NCI-H1930 (cell line): Measurements from ENCODE around the gene CAPN14.

Source experiments
- DNase-seq, 2 experiments: peaks; one replicate each; lab custom pipeline; 2025; lab: John Stamatoyannopoulos, UW

The CAPN14 gene, protein sequence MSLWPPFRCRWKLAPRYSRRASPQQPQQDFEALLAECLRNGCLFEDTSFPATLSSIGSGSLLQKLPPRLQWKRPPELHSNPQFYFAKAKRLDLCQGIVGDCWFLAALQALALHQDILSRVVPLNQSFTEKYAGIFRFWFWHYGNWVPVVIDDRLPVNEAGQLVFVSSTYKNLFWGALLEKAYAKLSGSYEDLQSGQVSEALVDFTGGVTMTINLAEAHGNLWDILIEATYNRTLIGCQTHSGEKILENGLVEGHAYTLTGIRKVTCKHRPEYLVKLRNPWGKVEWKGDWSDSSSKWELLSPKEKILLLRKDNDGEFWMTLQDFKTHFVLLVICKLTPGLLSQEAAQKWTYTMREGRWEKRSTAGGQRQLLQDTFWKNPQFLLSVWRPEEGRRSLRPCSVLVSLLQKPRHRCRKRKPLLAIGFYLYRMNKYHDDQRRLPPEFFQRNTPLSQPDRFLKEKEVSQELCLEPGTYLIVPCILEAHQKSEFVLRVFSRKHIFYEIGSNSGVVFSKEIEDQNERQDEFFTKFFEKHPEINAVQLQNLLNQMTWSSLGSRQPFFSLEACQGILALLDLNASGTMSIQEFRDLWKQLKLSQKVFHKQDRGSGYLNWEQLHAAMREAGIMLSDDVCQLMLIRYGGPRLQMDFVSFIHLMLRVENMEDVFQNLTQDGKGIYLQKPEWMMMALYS

DNA sequence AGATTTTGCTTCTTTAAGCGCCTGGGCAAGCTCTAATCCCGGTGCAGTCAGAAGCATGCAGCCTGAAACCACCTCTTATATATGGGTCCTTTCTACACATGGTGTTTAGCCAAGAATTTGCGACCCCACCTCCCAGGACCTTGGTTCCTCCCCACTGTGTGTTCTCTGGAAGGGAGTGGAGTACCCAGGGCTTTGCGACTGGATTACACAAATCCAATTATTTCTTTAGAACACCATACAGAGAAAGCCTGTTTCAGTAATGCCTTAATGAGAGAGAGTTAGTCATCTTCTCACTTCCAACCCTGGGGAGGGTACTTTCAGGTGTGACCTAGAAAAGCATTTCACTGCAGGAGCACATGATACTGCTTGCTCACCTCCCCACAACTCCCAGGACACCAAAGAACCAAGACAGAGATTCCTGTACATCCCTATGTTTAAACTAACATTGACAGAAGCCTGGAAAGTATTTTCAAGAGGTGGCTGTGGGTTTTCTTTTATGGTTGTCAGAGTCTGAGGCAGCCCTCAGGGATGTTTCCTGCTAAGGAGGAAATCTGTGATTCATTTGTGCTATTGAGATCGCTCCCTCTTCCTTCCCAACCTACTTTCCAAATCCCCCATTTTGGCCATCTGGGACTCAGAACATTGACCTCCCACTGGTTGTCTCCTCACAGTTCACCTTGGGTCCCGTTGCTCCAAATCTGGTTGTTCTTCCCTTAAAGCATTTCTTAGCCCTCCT lies at the start of gene CAPN14:
Gene CAPN14 (minus strand): TSS at position 51 of the 736 bp plus-strand sequence. CDS start 12,068 bp downstream, outside the sequence.
- no peak for DNase-seq

DNA sequence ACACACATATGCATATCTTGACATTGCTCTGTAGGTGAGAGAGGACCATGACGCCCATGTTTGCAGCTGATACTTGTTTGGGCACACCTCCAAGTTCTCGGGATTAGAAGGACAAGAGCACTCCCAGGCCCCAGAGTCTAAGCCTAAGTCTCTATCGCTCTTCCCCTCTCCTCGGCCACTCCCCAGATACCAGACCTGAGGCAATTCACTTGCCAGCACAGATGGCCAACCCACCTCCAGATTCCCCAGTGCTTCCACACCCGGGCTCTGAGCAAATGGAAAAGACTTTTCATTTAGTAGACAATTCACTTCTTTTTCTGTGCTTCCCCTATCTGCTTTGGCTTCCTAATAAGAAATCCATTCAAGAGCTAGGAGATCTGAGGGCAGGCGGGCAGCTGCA lies 49.5 kb upstream of the CAPN14 start:
- DNase-seq = no peak

DNA sequence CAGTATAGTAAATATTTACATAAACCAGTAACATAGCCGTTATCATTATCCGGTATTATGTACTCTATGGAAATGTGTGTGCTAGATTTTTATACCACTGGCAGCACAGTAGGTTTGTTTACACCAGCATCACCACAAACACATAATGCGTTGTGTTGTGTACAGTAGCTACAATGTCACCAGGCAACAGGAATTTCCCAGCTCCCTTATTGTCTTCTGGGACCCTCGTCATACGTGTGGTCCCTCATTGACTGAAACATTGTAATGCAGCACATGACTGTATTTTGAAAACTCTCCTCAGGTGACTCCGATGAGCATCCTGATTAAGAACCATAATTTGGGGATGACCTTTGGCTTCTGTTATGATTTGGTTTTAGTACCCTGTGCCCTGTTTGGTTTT lies 47.9 kb upstream of the CAPN14 start:
- no peak for DNase-seq

DNA sequence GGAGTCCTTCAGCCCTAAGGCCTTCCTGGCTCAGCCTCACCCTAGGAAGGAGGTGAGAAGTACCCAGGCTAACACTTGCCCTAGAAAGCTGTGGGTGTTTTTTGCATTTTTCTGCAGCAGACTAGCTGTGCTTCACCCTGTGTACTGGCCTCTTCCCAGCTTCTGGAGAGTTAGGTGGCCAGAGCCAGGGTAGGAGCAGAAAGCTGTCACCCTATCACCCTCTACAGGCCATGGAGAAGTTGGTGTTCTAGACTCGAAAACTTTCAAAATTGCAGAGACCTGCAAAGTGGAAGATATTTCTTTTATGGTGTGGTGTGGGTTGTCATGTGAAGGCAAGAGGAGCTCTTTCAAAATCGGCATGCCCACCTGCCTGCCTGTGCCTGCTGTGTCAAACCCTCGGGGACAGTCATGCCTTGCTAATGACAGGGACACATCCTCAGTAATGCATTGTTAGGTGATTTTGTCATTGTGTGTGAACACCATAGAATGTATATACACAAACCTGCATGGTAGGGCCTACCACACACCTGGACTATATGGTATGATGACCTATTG lies 46.4 kb upstream of the CAPN14 start:
- no peak for DNase-seq

DNA sequence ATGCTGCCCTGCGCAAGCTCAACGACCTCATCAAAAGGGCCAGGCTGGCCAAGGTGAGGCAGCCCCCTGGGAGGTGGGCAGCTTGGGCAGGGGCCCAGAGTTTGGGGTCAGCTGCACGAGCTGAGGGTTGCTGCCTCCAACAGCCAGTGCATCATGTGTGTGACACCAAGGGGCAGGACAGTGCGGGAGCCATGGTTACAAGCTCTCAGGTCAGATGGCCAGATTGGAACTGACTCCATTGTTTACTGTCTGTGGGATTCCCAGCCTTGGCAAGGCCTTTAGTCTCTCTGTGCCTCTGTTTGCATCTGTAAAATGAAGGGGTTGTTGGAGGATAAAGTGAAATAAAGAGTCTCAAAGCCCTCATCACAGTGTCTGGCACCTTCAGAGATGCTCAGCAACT lies 43.6 kb upstream of the CAPN14 start:
- DNase-seq = no peak

DNA sequence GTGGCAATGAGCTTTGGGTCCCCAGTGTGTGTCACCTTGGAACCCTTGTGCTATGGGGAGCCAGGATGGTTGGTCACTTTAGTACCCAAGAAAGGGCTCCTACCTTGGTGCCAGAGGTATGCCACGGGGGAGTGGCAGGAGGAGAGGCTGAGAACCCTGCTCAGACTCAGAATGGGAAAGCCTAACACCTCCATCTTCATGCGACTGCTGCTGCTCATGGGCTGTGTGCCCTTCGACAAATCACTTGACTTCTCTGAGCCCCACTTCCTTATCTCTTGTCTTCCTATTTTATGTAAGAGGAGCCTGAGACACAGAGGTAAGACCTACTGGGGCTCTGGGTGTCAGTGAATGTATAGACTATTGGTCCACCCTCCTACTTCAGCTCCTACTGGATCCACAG lies 41.8 kb upstream of the CAPN14 start:
- DNase-seq = no peak

DNA sequence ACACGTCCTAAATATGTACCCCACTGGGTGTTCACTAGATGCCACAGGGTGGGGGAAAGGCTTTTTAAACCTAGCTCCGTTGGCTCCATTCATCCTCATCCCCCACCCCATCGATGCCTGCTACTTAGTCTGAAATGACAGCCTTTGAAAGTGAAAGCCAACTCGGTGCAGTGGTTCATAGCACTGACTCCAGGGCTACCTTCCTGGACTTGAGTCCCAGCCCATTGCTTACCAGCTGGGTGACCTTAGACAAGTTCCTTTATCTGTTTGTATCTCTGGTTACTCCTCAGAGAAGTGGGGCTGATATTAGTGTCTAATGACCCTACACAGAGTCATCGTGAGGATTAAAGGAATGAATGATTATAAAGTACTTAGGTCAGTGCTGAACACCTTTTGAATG lies 41.0 kb upstream of the CAPN14 start:
- no peak for DNase-seq

DNA sequence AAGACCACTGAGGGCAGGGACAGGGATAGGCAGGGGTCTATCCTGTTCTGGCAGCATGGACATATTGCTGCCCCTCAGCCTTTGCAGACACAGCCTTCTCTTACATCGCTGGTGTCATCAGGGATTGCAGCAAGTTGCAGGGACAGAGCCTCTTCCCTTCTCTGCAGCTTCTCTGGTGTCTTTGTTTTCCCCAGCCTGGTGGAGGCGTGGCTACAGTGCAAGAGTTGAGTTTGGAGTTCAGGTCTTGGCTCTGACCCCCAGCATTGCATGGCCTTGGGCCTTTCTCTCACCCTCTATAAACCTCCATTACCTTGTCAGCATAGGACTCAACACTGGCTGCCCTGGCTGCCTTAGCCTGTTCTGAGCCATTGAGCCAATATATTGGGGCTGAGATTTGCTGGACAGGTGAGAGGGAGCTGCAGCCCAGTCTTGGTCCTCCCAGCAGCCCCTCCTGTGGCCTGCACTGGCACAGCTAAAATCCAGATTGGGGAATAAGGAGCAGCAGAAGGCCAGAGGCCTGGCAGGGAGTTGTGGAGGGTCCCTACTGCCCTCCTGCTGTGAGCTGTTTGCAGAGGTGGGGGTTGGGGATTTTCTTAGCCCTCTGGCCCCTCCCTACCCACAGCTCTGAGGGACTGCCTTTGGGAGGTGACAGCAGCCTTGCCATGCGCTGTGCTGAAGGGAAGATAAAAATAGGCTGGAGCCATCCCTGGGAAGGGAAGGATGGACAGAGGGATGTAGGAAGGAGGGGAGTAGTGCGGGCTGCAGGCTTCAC lies 39.5 kb upstream of the CAPN14 start:
- no peak for DNase-seq

DNA sequence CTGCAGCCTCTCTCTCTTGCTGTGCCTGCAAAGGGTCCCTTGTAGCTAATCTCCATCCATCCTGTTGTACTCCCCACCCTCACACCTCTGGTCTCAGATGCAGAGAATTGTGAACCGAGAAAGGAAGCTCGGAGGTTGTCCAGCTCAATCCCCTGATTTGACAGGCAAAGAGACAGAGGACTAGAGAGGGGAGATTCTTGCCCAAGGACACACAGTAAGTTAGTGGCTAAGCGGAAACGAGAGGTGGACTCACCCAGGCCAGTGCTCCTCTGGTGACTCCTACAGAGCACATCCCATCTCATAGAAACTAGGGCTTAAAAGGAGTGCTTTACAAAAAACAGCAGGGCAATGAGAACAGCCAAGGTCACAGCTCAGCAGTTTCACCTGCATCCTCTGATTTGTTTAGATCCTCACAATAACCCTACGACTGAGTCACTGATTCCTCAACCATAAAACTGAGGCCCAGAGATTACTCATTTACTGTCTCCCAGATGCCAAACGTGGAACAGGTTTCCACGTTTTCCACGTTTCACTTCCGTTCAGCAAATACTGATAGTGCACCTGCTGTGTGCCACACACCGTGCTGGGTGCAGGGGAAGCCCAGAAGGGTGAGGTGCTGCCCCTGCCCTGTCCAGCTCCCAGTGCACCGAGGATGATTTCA lies 38.7 kb upstream of the CAPN14 start:
- no peak for DNase-seq

DNA sequence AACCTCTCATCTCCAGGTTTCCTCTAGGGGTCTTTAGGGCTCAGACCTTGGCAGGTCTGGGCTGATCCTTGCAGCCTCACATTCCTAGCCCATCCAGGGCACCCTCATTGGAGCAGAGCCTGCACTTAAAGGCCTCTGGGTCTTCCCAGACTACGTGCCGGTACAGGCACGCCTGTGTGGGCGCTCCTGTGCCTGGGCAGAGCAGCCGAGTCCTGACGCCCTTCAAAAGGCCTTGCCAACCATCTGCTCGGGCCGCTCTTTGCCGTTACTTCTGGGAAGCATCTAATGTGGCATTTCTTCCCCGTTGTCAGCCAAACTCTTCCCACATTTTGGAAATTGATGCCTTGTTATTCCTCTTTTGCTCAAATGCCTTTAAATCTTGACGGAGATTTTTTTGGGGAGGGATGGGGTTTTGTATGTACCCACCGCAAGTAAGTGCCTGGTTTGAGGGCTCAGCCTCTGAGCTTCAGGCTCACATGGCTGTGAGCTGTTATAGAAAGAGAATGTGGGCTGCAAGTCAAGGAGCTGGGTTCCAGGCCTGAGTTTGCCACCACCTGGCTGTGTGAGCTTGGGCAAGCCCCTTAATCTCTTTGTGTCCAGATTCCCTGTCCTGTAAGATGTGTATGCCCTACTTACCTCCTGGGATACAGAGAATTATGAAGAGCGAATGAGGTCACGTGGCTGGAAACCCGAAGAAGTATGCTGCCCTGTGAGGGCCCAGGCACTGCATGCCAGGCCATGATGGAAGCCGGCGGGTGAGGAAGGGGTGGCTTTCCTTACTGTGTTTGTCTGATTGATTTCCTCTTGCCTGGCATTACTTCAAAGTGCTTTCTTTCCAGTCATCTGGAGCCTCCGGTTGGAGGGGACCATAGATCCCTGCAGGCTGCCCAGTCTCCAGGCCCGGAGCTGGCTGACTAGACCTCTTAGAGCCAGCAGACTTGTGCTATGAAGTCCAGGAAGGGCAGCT lies 37.2 kb upstream of the CAPN14 start:
- no peak for DNase-seq

DNA sequence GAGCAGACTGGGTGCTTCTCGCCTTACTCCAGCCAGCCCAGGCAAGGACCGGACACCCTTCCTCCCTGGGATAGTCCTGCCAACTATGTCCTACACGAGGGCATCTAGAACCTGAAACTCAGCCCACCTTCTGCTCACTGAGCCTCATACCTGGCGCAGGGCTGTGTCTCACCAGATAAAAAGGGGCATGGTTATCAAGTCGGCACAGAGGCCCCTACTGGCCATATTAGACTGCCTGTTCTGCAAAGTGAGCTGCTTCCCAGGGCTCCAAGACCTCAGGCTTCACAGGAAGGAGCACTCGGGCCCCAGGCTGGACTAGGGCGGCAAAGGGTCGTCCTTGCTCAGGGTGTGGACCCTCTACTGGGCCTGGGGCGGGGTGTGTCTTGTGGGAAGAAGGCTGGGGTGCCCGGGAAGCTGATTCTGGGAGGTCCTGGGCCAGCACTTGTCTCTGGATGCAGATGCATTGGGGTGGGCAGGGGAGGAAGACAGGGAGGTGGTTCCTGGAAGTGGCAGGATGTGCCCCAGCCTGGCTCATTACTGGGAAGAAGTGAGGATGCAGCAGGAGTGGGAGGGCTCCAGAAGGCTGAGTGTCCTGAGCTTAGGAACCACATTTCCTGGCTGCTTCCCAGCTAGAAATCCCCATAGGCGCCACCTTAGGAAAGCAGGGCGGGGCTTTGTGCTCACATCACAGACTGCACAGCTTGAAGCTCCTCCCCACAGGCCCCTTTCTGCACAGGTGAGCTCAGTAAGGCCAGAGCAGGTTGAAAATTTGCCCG lies 36.2 kb upstream of the CAPN14 start:
- no peak for DNase-seq

DNA sequence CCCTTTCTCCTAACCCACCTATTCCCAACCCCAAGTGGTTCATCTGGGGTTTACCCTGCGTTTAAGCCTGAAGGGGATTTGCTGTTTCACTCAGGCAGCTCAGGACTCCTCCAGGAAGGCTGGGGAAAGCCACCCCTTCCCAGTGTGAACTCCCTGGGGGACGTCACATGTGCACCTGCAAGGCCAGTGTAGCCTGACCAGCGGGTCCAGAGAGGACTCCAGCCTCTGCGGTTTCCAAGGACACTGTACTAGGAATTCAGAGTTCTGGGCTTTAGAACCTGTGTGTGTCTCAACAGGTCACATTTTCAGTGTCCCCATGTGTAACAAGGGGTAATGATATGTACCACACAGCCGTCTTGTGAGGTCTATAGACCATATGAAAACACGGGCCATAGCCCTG lies 34.5 kb upstream of the CAPN14 start:
- no peak for DNase-seq

DNA sequence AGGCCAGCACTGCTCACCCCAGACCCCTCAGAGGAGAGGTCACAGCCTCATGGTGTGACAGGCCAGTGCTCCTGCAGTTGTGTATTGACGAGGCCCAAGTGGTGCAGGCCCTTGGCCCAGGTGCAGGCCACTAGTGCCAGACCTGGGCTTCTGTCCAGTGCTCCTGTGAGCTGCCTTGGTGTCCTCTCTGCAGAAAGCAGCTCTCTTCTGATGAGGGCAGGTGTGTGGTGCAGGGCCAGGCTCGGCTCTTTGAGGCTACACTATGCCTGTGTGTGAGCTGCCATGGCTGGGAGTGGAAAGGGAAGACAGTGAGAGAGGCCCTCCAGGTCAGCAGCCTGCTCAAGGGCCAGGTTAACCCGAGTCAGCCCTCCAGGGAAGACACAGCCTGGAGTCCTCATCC lies 33.7 kb upstream of the CAPN14 start:
- no peak for DNase-seq

DNA sequence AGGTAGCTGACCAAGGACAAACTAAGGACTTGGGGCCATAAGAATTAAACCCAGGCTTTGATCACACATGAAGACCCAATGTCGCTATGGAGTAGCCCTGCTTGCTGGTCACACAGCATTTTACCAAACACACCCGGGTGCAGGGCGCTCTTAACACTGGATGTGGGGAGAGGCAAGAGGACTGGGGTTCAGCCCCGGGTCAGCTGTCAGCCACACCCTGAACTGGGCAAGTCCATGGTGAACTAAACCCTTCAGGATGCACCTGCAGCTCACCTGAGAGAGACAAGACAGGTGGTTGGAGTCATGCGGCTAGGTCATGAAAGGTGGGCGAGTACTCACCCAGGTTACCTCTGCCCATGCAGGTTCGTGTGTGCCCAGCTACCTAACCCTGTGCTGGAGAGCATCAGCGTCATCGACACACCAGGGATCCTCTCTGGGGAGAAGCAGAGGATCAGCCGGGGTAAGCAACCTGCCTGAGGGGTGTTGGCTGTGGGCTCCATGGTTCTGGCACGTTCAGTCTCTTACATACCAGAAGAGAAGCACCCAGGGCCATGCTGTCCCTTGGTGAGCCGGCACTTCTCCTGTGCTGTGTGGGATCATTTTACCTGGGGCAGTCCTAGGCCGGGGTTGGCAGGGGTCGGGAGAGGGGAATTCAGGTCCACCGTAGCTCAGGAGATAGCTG lies 31.8 kb upstream of the CAPN14 start:
- DNase-seq = no peak

DNA sequence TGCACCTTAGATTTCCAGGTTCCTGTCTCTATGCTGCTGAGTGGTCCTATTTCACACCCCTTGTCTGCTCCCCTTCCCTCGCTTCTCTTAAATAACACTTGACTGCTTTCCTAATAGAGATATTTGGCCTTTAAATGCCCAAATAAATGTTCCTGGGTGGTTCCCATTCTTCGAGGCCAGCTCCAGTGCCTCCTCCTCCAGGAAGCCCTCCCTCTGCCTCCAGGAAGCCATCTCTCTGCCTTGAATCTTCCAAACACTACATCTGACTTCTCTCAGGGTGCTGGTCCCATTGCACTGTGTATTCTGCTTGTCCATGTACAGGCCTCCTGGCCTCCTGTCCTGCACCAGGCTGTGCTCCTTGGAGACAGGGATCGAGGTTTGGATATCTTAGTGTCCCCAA lies 30.8 kb upstream of the CAPN14 start:
- DNase-seq = no peak

DNA sequence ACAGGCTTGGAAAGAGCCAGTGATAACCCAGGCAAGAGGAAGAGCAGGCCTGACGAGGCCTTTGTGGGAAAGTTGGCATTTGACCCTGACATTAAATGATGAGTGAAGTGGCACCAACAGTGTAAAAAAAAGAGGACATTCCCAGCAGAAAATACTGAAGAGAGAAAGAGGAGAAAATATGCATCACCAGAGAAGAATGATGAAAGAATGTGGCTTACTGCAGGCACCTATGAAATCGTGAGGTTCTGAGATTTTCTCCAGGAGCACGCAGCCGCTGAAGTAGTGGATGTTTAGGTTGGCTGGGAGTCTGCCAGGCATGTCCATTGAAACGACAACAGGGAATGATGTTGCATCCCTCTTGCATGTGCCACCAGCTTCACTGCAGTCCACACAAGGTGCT lies 30.4 kb upstream of the CAPN14 start:
- DNase-seq = no peak

DNA sequence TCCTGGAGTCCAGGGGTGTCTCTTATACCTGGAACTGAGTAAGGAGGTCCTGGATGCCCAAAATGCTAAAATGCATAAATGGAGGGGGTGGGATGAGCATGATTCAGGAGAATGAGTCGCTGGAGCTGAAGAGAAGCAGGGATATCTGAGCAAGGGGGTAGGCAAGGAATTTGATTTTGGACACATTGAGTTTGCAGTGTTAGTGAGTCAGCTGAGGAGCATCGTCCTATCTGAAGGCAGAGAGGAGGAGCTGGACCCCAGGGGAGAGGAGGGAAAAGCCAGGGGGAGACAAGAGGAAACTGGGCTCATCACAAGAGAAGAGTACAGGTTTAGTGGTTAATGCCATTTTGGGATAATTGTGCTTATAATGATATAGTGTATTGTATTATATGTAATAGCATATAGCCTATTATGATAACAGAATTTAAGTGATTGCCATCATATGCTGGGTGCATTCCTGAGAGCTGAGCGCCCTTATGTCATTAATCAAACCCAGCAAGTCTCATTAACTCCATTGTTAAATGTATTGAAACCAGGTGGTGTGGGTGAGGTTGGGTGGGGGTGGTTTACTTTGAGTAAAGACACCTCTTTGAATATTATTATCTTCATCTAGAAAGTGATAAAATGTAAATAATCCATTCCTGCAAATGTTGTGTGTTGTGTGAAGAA lies 29.0 kb upstream of the CAPN14 start:
- no peak for DNase-seq

DNA sequence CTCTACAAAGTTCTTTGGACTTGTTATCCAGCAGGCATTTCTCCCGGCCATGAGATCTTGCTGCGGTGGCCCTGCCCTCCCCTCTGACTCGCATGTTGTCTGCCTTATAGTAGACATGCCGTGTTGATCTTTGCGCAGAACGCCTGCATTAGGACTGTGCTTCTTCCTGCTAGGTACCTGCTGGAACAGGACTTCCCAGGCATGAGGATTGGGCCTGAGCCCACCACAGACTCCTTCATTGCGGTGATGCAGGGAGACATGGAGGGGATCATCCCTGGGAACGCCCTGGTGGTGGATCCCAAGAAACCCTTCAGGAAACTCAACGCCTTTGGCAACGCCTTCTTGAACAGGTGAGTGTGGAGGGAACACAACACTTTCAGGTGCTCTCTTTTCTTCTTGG lies 26.8 kb upstream of the CAPN14 start:
- no peak for DNase-seq
